GM19043 (cell line): ENCODE data around the gene CCDC142.

ENCODE experiments used
- ATAC-seq: cut with Tn5 transposase; IDR thresholded peaks from one replicate; pipeline ENCODE4 v1.9.1; 2021; ENCODE audit warnings: low read depth; ENCODE audit not compliant: unreplicated experiment

Gene CCDC142

GRCh38 chr2:74425523-74425922 lies 57.3 kb downstream of the CCDC142 start:
- no peak for ATAC-seq

GRCh38 chr2:74424995-74425406 lies 57.8 kb downstream of the CCDC142 start:
- ATAC-seq: no peak

- ATAC-seq: no peak
These were observed 58.4 kb downstream of the CCDC142 start for GRCh38 chr2:74424139-74424992.
